C1 segment of cervical spinal cord (tissue), 14 donors: ENCODE data around the gene P4HTM.
"Not testable (repeated sequence)": the region's sequence is repeated elsewhere in the genome, so short reads cannot be mapped to it uniquely, and the experiment has no call there.

ENCODE experiments used
- DNase-seq, 14 donors: peaks; one replicate each; lab custom pipeline; 2025; lab: John Stamatoyannopoulos, UW

P4HTM gene

GRCh38 chr3:49007771-49008528 lies 17.9 kb downstream of the P4HTM start:
- DNase-seq = peak in 13 of 14 donors; percentile 45 to 82 (median 69)

GRCh38 chr3:49008627-49009026 lies 18.6 kb downstream of the P4HTM start:
- DNase-seq = not testable (repeated sequence)

DNA sequence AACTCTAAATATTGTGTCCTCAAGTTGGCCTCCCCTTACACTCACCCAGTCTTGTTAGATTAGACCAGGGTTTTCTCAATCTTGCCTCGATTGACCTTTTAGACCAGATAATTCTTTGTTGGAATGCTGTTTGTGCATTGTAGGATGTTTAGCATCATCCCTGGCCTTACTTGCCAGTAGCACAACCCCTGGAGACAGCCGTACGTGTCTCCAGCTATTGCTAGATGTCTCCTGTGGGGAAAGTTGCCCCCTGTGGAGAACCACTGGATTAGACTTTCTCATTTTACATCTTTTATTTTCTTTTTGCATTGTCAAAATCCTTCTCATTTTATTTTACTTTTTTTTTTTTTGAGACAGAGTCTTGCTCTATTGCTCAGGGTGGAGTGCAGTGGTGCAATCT lies 19.4 kb downstream of the P4HTM start:
- no peak for DNase-seq

DNA sequence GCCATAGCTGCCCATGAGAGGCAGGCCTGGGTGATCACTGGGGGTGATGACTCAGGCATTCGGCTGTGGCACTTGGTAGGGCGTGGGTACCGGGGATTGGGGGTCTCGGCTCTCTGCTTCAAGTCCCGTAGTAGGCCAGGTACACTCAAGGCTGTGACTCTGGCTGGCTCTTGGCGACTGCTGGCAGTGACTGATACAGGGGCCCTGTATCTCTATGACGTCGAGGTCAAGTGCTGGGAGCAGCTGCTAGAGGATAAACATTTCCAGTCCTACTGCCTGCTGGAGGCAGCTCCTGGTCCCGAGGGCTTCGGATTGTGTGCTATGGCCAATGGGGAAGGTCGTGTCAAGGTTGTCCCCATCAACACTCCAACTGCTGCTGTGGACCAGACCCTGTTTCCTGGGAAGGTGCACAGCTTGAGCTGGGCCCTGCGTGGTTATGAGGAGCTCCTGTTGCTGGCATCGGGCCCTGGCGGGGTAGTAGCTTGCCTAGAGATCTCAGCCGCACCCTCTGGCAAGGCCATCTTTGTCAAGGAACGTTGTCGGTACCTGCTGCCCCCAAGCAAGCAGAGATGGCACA lies 22.5 kb downstream of the P4HTM start:
- no peak for DNase-seq

DNA sequence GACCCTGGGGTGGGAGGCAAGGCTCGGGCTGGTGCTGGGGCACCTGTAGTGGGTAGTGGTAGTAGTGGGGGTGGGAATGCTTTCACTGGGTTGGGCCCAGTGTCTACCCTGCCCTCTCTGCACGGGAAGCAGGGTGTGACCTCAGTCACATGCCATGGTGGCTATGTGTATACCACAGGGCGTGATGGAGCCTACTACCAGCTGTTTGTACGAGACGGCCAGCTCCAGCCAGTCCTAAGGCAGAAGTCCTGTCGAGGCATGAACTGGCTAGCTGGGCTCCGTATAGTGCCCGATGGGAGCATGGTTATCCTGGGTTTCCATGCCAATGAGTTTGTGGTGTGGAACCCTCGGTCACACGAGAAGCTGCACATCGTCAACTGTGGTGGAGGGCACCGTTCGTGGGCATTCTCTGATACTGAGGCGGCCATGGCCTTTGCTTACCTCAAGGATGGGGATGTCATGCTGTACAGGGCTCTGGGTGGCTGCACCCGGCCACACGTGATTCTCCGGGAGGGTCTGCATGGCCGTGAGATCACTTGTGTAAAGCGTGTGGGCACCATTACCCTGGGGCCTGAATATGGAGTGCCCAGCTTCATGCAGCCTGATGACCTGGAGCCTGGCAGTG lies 23.2 kb downstream of the P4HTM start:
- DNase-seq = no peak

DNA sequence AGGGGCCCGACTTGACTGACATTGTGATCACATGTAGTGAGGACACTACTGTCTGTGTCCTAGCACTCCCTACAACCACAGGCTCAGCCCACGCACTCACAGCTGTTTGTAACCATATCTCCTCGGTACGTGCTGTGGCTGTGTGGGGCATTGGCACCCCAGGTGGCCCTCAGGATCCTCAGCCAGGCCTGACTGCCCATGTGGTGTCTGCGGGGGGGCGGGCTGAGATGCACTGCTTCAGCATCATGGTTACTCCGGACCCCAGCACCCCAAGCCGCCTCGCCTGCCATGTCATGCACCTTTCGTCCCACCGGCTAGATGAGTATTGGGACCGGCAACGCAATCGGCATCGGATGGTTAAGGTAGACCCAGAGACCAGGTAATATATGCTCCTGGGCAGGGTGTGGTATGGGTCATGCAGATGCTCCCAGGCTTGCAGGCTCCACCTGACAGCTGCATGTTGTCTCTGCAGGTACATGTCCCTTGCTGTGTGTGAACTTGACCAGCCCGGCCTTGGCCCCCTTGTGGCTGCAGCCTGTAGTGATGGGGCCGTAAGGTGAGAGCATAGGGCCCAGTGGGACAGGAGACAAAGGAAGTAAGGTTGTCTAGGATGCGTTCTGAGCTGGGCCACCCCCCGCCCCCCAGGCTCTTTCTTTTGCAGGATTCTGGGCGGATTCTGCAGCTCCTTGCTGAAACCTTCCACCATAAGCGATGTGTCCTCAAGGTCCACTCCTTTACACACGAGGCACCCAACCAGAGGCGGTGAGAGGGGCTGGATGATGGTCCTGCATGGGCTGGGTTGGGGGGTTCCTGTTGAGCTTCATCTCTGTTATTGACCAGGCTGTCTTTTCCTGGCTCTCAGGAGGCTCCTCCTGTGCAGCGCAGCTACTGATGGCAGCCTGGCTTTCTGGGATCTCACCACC lies 24.0 kb downstream of the P4HTM start:
- DNase-seq = no peak

DNA sequence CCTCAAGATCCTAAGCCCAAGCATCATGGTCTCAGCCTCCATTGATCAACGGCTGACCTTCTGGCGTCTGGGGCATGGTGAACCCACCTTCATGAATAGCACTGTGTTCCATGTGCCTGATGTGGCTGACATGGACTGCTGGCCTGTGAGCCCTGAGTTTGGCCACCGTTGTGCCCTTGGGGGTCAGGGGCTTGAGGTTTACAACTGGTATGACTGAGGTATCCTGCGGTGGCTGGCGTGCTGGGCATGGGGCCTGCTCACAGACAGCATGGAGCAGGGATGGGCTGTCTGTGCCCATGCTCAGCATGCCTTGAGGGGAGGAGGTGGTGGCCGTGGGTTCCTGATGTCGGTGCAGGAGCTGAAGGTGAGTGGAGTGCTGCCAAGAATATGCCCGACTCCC lies 25.0 kb downstream of the P4HTM start:
- DNase-seq = no peak

DNA sequence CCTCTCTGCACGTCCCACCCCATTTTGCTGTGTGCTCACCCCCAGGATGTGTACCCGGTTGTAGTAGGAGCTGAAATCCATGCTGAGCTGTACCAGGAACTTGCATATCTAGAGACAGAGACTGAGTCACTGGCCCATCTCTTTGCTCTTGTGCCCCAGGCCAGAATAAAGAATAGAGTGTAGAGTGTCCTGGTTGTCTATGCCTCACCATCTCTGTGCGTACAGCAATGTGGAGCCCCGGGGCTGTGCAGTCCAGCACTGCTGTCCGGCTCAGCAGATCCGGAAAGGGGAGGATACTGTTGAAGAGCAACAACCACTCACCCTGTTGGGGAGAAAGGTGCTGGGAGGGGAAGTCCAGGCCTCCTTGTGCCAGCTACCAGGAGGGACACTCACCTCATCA lies 25.7 kb downstream of the P4HTM start:
- no peak for DNase-seq

- no peak for DNase-seq
These were observed 26.6 kb downstream of the P4HTM start for GRCh38 chr3:49016414-49017228.

GRCh38 chr3:49017229-49017970 lies 27.4 kb downstream of the P4HTM start:
- DNase-seq = peak in 1 of 14 donors; percentile 37

- DNase-seq = peak in 11 of 14 donors; percentile 29 to 77 (median 62)
These were observed 28.1 kb downstream of the P4HTM start, which contains the start of gene DALRD3 for GRCh38 chr3:49017971-49018706. Gene DALRD3, minus strand, starts transcription at chr3:49018580. Its CDS starts 16 bp downstream, at chr3:49018564.

DNA sequence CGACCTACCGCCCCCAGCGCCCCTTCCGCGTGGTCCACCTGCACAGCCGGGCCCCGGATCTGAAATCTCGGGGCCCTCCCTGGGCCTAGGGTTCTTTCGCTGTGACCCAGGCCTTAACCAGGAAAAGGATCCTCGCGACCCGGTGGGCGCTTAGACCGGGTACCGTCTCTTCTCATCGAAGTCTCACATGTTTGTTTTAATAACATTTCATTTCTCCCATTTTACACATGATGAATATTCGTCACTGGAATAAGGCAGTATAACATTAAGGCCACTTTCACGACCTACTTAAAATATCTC lies 28.6 kb downstream of the P4HTM start:
- DNase-seq = no peak

- DNase-seq = no peak
These were observed 29.9 kb downstream of the P4HTM start for GRCh38 chr3:49019941-49020329.

- DNase-seq = peak in 3 of 14 donors; percentile 58 to 63 (median 61)
These were observed 30.5 kb downstream of the P4HTM start for GRCh38 chr3:49020330-49021212.

DNA sequence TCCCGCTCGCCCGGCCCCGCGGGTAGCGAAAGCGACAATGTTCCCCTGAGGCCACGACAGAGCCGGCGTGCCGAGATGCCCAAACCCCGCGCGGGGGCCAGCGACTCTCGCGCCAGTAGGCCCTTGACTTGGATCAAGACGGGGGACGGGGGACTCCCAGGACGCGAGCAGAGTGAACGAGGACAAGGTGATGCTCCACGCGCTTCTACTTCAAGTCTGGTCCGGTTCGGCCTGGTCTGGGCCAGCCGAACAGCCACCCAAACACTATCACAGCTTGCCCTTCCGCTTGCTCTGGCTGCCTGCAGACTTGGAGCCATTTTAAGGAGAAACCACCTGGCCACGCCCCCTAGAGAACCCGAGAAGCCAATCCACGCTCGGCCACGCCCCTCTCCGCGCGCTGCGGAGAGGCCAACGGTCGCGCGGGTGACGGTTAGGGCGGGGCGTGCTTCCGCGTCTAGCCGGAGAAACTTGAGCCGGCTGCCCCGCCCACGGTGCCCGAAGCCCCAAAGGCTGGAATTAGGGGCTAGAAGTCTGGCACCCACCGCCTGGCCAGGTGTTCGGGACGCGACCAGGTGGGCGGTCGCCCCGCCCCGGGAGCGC lies 31.3 kb downstream of the P4HTM start:
- DNase-seq = peak; percentile 63 to 98 (median 94)

- peak in 13 of 14 donors; percentile 50 to 90 (median 81) for DNase-seq
These were observed 32.0 kb downstream of the P4HTM start, which contains the start of gene NDUFAF3 for GRCh38 chr3:49021813-49022687. Gene NDUFAF3, plus strand, starts transcription at chr3:49022121. Its CDS starts 24 bp downstream, at chr3:49022145.

GRCh38 chr3:49022688-49023171 lies 32.7 kb downstream of the P4HTM start:
- DNase-seq = no peak
